Heart left ventricle (tissue), 13 donors: Measurements from ENCODE around the gene MUC2.

Experiments used
- POLR2A ChIP-seq, 2 donors: fragments of 450-650 bp; IDR thresholded peaks; one replicate each; pipeline ENCODE4 v1.6.1; 2017; ENCODE audit warnings: antibody characterized with exemption in 2 of 2, mild to moderate bottlenecking in 2 of 2, moderate library complexity in 2 of 2
- TF ChIP-seq, protein P1 (sequence below), 12 donors: fragments of 200-600 bp; sonication (generic) in 4 of 12; IDR thresholded peaks; one replicate each; pipeline versions ENCODE4 v1.5.0 to v1.8.0; 2018 to 2022; ENCODE audit warnings: antibody characterized with exemption in 12 of 12, mild to moderate bottlenecking in 5 of 12
- donor health status: ischemic (EF 13 %, LVEDD 7.1; RV severe dilation, severe dysfunction).
- donor health status: DM: no; HTN: yes; CAD: no.
- donor health status: DM: no; HTN: no; CAD: no.
- donor health status: ischemic (EF 25% LVEDD 6.9; RV normal size, moderate dysfunction).
- donor health status: ischemic (EF 25% LVEDD 5.7; RV mildly dilated, moderate dysfunction).
- donor health status: ischemic (EF 35%, LVEDD 5.7; RV mildly dilated, moderate dysfunction).
- donor health status: nonischemic (EF 11% LVEDD 7.7; RV severe dilation, severe dysfunction).
- donor health status: DM: yes; HTN: yes; CAD: no.
- donor health status: PGD.
- donor health status: ischemic (EF 29% LVEDD 5.4; RV normal size, mild dysfunction).
- donor health status: nonischemic (EF 23%, LVEDD 6.1; RV moderate dilation, normal function).

DNA sequence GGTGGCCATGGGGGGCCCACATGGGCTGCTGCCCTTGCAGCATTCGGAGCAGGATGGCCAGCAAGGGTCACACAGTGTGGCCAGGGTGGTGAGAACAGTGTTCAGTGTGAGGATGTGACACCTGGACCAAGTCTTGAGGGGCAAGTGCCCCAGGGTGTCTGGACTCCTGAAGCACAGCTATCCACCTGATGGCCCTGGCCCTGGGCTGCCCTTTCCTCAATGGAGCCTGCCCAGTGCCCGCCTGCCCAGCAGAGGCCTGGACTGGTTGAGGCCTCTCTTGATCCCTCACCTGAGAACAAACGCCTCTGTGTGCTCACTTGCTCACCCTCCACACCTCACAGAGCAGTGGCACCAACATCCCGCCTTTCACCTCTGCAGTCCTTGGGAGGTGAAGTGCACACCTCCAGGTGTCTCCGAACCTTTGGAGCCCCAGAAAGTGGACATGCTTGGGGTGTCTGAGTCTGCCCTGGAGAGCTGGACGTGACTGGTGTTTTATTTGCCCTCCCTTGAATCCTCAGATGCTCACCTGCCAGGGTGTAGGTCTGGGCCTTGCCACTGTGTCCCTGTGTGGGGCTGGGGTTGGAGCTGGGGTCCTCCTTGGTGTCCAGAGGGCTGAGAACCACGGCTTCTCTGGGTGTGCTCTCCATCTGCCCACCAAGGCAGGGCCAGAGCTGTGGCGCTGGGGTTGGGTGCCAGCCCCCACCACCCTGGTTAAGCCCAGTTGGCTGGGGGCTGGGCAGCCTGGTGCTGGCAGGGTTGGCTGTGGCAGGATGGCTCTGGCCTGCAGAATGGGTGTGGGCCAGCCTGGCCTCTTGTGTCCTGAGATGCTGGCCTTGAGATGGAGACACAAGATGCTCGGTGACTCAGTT is 3.8 kb upstream of the MUC2 start:
- TF ChIP-seq, protein P1, sequence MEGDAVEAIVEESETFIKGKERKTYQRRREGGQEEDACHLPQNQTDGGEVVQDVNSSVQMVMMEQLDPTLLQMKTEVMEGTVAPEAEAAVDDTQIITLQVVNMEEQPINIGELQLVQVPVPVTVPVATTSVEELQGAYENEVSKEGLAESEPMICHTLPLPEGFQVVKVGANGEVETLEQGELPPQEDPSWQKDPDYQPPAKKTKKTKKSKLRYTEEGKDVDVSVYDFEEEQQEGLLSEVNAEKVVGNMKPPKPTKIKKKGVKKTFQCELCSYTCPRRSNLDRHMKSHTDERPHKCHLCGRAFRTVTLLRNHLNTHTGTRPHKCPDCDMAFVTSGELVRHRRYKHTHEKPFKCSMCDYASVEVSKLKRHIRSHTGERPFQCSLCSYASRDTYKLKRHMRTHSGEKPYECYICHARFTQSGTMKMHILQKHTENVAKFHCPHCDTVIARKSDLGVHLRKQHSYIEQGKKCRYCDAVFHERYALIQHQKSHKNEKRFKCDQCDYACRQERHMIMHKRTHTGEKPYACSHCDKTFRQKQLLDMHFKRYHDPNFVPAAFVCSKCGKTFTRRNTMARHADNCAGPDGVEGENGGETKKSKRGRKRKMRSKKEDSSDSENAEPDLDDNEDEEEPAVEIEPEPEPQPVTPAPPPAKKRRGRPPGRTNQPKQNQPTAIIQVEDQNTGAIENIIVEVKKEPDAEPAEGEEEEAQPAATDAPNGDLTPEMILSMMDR (IDR thresholded peaks at IDR 0.05) = no peak
- TF ChIP-seq POLR2A (IDR thresholded peaks at IDR 0.05) = no peak
